NB4 (cell line): ENCODE data around the gene UNC5C.
"Not testable (repeated sequence)": the region's sequence is repeated elsewhere in the genome, so short reads cannot be mapped to it uniquely, and the experiment has no call there.

Experiments used
- MYC ChIP-seq: IDR thresholded peaks from 2 replicates; pipeline ENCODE4 v1.6.1; 2011; ENCODE audit warnings: low read depth, low read length
- POLR2A ChIP-seq: IDR thresholded peaks from 2 replicates; pipeline ENCODE4 v1.6.1; 2011; ENCODE audit warnings: mild to moderate bottlenecking; ENCODE audit not compliant: insufficient read length; ENCODE audit errors: extremely low read depth
- TF ChIP-seq, protein P1 (sequence below): IDR thresholded peaks from one replicate; pipeline ENCODE4 v1.5.1; 2012; ENCODE audit warnings: low read depth, low read length

DNA sequence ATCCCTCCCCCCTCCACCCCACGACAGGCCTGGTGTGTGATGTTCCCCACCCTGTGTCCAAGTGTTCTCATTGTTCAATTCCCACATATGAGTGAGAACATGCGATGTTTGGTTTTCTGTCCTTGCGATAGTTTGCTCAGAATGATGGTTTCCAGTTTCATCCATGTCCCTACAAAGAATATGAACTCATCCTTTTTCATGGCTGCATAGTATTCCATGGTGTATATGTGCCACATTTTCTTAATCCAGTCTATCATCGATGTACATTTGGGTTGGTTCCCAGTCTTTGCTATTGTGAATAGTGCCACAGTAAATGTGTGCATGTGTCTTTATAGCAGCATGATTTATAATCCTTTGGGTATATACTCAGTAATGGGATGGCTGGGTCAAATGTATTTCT, 414.8 kb downstream of the UNC5C start:
- TF ChIP-seq POLR2A, MYC: not testable (repeated sequence)
- TF ChIP-seq, protein P1, sequence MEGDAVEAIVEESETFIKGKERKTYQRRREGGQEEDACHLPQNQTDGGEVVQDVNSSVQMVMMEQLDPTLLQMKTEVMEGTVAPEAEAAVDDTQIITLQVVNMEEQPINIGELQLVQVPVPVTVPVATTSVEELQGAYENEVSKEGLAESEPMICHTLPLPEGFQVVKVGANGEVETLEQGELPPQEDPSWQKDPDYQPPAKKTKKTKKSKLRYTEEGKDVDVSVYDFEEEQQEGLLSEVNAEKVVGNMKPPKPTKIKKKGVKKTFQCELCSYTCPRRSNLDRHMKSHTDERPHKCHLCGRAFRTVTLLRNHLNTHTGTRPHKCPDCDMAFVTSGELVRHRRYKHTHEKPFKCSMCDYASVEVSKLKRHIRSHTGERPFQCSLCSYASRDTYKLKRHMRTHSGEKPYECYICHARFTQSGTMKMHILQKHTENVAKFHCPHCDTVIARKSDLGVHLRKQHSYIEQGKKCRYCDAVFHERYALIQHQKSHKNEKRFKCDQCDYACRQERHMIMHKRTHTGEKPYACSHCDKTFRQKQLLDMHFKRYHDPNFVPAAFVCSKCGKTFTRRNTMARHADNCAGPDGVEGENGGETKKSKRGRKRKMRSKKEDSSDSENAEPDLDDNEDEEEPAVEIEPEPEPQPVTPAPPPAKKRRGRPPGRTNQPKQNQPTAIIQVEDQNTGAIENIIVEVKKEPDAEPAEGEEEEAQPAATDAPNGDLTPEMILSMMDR: not testable (repeated sequence)
